GM21528 (cell line): Measurements from ENCODE around the gene EML6.

Experiments
- ATAC-seq: cut with Tn5 transposase; IDR thresholded peaks from one replicate; pipeline ENCODE4 v1.9.1; 2021; ENCODE audit warnings: mild to moderate bottlenecking, moderate library complexity; ENCODE audit not compliant: unreplicated experiment, low FRiP score

Gene EML6

DNA sequence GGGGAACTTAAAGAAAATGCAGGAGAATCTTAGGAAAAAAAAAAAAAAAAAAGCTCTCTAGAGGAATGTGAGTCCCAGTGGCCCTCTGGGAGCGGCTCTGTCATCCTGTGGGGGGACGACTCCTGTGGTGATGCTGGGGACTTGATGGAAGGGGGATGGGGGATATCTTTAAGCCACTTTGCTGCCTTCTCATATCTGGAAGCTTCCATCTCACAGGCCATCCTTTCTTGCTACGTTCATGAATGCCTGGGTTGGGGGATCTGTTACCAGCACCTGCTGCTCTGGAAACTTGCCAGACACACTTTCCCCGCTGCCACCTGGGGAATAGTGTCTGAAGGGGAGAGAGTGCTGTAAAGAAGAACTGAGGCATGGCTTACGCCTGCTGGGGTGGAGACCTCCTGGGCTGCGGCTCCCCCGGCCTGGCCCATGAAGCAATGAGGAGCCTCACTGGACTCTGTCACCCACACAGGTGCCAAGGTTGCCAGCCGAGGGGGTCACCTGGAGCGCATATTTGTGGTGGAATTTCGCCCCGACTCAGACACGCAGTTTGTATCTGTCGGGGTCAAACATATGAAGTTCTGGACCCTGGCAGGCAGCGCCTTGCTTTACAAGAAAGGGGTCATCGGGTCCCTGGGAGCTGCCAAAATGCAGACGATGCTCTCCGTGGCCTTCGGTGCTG is 234.0 kb downstream of the EML6 start:
- ATAC-seq: no peak

GRCh38 chr2:54958717-54959371 is 235.4 kb downstream of the EML6 start:
- no peak for ATAC-seq

DNA sequence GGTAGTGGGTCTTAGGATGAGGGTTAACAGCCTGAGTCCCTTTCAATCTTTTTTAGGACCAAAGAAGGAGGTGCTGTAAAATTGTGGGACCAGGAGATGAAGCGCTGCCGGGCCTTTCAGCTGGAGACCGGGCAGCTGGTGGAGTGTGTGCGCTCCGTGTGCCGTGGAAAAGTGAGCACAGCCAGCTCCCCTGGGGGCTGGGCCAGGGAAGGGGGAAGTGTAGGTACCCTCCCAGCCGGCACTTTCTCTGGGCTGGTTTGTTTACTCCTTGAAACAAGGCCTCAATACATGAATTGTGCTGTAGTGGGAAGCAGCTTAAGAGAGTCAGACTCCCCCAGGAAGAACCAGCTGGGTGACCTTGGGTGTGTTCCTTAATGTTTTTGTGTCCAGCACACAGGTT is 236.7 kb downstream of the EML6 start:
- no peak for ATAC-seq

- ATAC-seq: no peak
Measured at GRCh38 chr2:54962511-54962910, 239.0 kb downstream of the EML6 start.

GRCh38 chr2:54962935-54963440 is 239.5 kb downstream of the EML6 start:
- ATAC-seq: no peak

DNA sequence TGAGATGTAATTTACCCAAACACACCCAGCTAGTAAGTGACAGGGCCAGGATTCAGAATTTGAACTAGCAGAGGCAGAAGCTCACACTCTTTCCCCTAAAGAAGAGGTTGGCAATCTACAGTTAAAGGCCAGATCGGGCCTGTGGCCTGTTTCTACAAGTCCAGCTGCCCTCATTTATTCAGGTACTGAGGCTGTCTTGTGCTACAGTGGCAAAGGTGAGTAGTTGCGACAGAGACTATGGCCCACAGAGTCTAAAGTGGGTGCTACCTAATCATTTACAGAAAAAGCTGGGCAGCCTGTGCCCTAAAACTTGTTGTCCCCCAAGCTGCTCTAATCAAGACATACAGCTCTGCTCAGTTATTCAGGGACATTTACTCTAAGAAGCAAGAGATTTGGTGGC is 240.0 kb downstream of the EML6 start:
- ATAC-seq: no peak

DNA sequence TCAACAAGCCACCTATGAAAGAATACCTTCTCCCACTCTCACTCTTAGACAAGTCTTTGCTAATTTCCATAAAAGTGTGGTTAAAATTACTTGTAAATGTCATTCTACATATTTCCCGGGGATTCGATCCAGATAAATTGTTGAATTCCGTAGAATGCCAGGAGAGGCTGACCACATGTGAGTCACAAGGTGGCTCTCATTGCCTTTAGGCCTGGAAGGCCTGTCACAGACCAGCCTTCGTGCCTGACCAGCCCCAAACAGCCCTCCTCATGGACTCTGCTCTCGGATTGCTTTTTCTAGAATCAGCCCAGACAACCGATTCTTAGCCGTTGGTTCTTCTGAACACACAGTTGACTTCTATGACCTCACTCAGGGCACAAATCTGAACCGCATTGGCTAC is 240.8 kb downstream of the EML6 start:
- ATAC-seq: no peak

DNA sequence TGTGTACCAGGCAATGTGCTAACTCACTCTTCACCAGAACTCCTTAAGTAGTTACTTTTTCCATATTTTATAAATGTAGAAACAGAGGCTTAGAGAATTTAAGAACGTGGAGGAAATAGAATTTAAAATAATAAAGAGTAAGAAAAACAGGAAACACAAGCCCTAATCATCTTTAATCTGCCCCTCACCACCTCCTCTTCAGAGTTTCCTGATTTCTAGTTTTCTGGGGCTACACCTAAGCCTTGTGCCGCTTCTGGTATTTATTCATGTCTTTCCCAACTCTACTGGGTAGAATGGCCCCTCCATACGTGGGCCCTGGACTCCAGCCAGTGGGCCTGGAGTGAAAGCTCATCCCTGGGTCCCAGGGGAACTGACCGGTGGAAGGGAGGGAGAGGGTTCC is 241.4 kb downstream of the EML6 start:
- no peak for ATAC-seq

DNA sequence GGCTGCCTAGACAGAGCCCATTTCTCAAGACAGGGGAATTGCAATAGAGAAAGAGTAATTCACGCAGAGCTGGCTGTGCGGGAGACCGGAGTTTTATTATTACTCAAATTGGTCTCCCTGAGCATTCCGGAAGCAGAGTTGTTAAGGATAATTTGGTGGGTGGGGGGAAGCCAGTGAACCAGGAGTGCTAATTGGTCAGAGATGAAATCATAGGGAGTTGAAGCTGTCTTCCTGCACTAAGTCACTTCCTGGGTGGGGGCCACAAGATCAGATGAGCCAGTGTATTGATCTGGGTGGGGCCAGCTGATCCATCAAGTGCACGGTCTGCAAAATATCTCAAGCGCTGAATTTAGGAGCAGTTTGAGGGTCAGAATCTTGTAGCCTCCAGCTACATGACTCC is 242.0 kb downstream of the EML6 start:
- no peak for ATAC-seq

GRCh38 chr2:54966165-54966832 is 242.8 kb downstream of the EML6 start:
- no peak for ATAC-seq

DNA sequence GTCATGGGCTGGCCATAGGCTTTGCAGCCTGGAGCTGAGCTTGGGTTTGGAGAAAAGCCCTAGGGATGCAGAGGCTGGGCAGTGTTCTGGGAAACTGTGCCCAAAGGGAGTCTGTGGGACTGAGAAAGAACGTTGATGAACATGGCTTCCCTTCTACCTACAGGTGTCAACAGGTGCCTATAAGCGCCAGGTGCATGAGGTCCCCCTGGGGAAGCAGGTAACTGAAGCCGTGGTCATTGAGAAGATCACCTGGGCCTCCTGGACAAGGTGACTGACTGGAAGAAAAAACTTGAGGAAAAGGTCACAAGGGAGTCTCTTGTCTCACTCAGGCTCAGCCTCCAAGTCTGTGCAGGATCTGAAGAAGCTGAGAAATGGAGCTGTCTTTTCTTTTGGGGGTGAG is 243.4 kb downstream of the EML6 start:
- ATAC-seq: no peak

- no peak for ATAC-seq
Measured at GRCh38 chr2:54967269-54967668, 243.8 kb downstream of the EML6 start.

- ATAC-seq: no peak
Measured at GRCh38 chr2:54967759-54968365, 244.4 kb downstream of the EML6 start.

GRCh38 chr2:54968561-54969218 is 245.2 kb downstream of the EML6 start:
- no peak for ATAC-seq

- ATAC-seq: no peak
Measured at GRCh38 chr2:54969295-54969939, 246.0 kb downstream of the EML6 start.

DNA sequence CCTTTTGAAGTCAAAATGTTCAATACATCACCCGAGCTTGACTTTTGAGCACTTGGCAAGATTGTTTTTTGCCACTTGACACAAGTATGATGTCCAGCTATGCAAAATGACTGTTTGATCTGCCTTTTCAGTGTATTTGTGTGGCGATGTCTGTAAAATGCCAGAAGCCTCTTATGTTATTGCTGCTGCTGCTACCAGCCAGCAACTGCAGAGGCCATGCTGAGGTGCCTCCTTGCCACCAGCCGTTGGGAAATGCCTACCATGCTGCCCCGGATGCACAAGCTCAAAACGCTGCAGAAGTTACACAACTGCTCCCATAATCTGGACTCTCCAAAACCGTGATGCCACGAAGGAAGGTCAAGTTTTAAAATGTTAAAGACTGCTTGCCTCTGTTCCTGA is 246.5 kb downstream of the EML6 start:
- no peak for ATAC-seq

- ATAC-seq: no peak
Measured at GRCh38 chr2:54975175-54975574, 251.7 kb downstream of the EML6 start.

- no peak for ATAC-seq
Measured at GRCh38 chr2:54975598-54976492, 252.4 kb downstream of the EML6 start.

GRCh38 chr2:54977149-54977548 is 253.7 kb downstream of the EML6 start:
- peak; percentile 93 for ATAC-seq
